ENCODE results near the gene VPS39. TPM values are rescaled to one million over a fixed set of nuclear protein-coding genes. Genes with fewer than 3 reads are reported as not detected.

VPS39 gene
- total RNA-seq, 1 experiment from 2014 or later: 27.6 TPM

DNA sequence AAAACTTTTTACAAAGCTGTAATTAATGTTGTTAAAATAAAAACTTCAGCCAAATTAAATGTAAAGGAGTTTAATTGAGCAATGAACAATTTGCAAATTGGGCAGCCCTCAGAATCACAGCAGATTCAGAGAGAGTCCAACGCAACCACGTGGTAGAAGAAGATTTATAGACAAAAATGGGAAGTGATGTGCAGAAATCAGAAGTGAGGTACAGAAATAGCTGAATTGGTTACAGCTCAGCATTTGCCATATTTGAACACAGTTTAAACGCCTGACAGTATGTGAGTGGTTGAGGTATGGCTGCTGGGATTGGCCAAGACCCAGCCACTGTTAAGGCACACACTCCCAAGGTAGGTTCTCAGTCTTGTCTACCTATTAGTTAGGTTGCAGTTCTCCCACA, 99.3 kb downstream of the VPS39 start:
- Histone ChIP-seq H3K9me3 (replicated peaks) (no peaks in the 10 kb centered on the region), H3K4me1 (replicated peaks) (peaks cover 6% of the 10 kb centered on the region), H3K36me3 (no peaks in the 10 kb centered on the region), H3K27me3 (replicated peaks) (no peaks in the 10 kb centered on the region), H3K4me3 (no peak overlapping the region), H3K27ac (no peak overlapping the region)
- DNase-seq (ENCODE audit: low read depth in 1 of 2, low spot score in 2 of 2): no peak

Other genes starting within 250 kb of the VPS39 start
- 22.7 and 26.8 TPM in 2 replicates for gene EHD4, start 235.7 kb downstream of the VPS39 start, total RNA-seq (2014; rRNA removed; shearing (Covaris generic))
- gene PLA2G4E, start 187.3 kb downstream of the VPS39 start, total RNA-seq (2014; rRNA removed; shearing (Covaris generic)): not detected in 2 replicates
- gene PLA2G4D, start 113.7 kb downstream of the VPS39 start, total RNA-seq (2014; rRNA removed; shearing (Covaris generic)): not detected in 2 replicates
- gene PLA2G4F, start 51.7 kb downstream of the VPS39 start, total RNA-seq (2014; rRNA removed; shearing (Covaris generic)): not detected in 2 replicates
- 19.7 and 23.1 TPM in 2 replicates for gene GANC, start 64.9 kb upstream of the VPS39 start, total RNA-seq (2014; rRNA removed; shearing (Covaris generic))
- gene TMEM87A, start 65.1 kb upstream of the VPS39 start, total RNA-seq (2014; rRNA removed; shearing (Covaris generic)): 74.9 and 77.0 TPM in 2 replicates
- 0.11 TPM in 1 of 2 replicates, not detected in the other for gene CAPN3, start 151.2 kb upstream of the VPS39 start, total RNA-seq (2014; rRNA removed; shearing (Covaris generic))

All from SJSA1 (cell line).